AG08396 (cell line): Measurements from ENCODE around the gene PINK1.

Experiments used
- DNase-seq: peaks from one replicate; pipeline ENCODE4 v3.0.0; 2012; ENCODE audit warnings: low spot score, mixed read lengths

The PINK1 gene

GRCh38 chr1:20682571-20683236, 49.4 kb downstream of the PINK1 start:
- no peak for DNase-seq

- no peak for DNase-seq
Observed at GRCh38 chr1:20683614-20684013, 50.4 kb downstream of the PINK1 start.

GRCh38 chr1:20684050-20684620, 50.9 kb downstream of the PINK1 start:
- no peak for DNase-seq

- no peak for DNase-seq
Observed at GRCh38 chr1:20684651-20685050, 51.4 kb downstream of the PINK1 start.

- no peak for DNase-seq
Observed at GRCh38 chr1:20685099-20685662, 51.9 kb downstream of the PINK1 start.

- no peak for DNase-seq
Observed at GRCh38 chr1:20685741-20686140, 52.5 kb downstream of the PINK1 start.

GRCh38 chr1:20686883-20687725, 53.8 kb downstream of the PINK1 start:
- DNase-seq = no peak

GRCh38 chr1:20689645-20690056, 56.4 kb downstream of the PINK1 start:
- DNase-seq = no peak

- no peak for DNase-seq
Observed at GRCh38 chr1:20691872-20692271, 58.6 kb downstream of the PINK1 start.

- no peak for DNase-seq
Observed at GRCh38 chr1:20693623-20694022, 60.4 kb downstream of the PINK1 start.

GRCh38 chr1:20695515-20695914, 62.3 kb downstream of the PINK1 start:
- DNase-seq = no peak

- DNase-seq = peak; percentile 95
Observed at GRCh38 chr1:20696397-20697333, 63.4 kb downstream of the PINK1 start.

GRCh38 chr1:20697563-20697962, 64.3 kb downstream of the PINK1 start:
- DNase-seq = no peak

- peak; percentile 70 for DNase-seq
Observed at GRCh38 chr1:20698195-20698910, 65.1 kb downstream of the PINK1 start.

GRCh38 chr1:20699558-20699957, 66.3 kb downstream of the PINK1 start:
- DNase-seq = no peak

- DNase-seq = no peak
Observed at GRCh38 chr1:20700636-20701215, 67.5 kb downstream of the PINK1 start.
